ENCODE measurements around the gene DHH.

Gene DHH

GRCh38 chr12:49051373-49051764 is 43.2 kb downstream of the DHH start:
- DNase-seq (ENCODE audit: low read depth, low spot score): no peak

- DNase-seq (ENCODE audit: low read depth, low spot score): no peak
Observed at GRCh38 chr12:49050507-49051372, 43.9 kb downstream of the DHH start.

GRCh38 chr12:49049566-49050224 is 44.9 kb downstream of the DHH start:
- no peak for DNase-seq (ENCODE audit: low read depth, low spot score)

GRCh38 chr12:49048953-49049352 is 45.6 kb downstream of the DHH start:
- DNase-seq (ENCODE audit: low read depth, low spot score): no peak

GRCh38 chr12:49046129-49046895 is 48.3 kb downstream of the DHH start:
- DNase-seq (ENCODE audit: low read depth, low spot score): no peak

GRCh38 chr12:49044660-49045059 is 49.9 kb downstream of the DHH start:
- DNase-seq (ENCODE audit: low read depth, low spot score): no peak

- no peak for DNase-seq (ENCODE audit: low read depth, low spot score)
Observed at GRCh38 chr12:49043856-49044258, 50.7 kb downstream of the DHH start.

GRCh38 chr12:49043241-49043640 is 51.4 kb downstream of the DHH start:
- no peak for DNase-seq (ENCODE audit: low read depth, low spot score)

GRCh38 chr12:49041881-49042484 is 52.6 kb downstream of the DHH start:
- no peak for DNase-seq (ENCODE audit: low read depth, low spot score)

GRCh38 chr12:49041036-49041880 is 53.3 kb downstream of the DHH start:
- DNase-seq (ENCODE audit: low read depth, low spot score): no peak

GRCh38 chr12:49040364-49040855 is 54.2 kb downstream of the DHH start:
- no peak for DNase-seq (ENCODE audit: low read depth, low spot score)

- no peak for DNase-seq (ENCODE audit: low read depth, low spot score)
Observed at GRCh38 chr12:49039421-49040363, 54.9 kb downstream of the DHH start.

- no peak for DNase-seq (ENCODE audit: low read depth, low spot score)
Observed at GRCh38 chr12:49038291-49038955, 56.2 kb downstream of the DHH start.

- no peak for DNase-seq (ENCODE audit: low read depth, low spot score)
Observed at GRCh38 chr12:49037947-49038237, 56.7 kb downstream of the DHH start.

- no peak for DNase-seq (ENCODE audit: low read depth, low spot score)
Observed at GRCh38 chr12:49037111-49037946, 57.3 kb downstream of the DHH start.
